Measurements from ENCODE around the gene LIN9.
"Not testable (repeated sequence)": the region's sequence is repeated elsewhere in the genome, so short reads cannot be mapped to it uniquely, and the experiment has no call there.

LIN9 gene

GRCh38 chr1:226274138-226274537 is 34.8 kb downstream of the LIN9 start:
- Histone ChIP-seq H3K36me3 (no peaks in the 10 kb centered on the region), H3K9me3 (no peaks in the 10 kb centered on the region), H3K27ac (no peak overlapping the region), H3K27me3 (no peaks in the 10 kb centered on the region), H3K4me3 (ENCODE audit: low read depth in 1 of 2, low read length in 1 of 2) (no peak overlapping the region), H3K4me1 (ENCODE audit: control insufficient read depth in 1 of 2, insufficient read depth in 1 of 2, low read depth in 1 of 2, low read length in 1 of 2) (peaks cover 0 to 1% of the 10 kb centered on the region in 2 experiments)
- TF ChIP-seq CTCF (IDR thresholded peaks at IDR 0.05) = no peak

GRCh38 chr1:226272233-226272902 is 36.6 kb downstream of the LIN9 start:
- H3K9me3 ChIP-seq, H3K36me3 ChIP-seq, H3K27ac ChIP-seq: not testable (repeated sequence)

GRCh38 chr1:226268421-226269124 is 40.4 kb downstream of the LIN9 start:
- H3K27ac ChIP-seq = no peak overlapping the region
- peaks cover 5% of the 10 kb centered on the region for H3K36me3 ChIP-seq
- H3K4me3 ChIP-seq (ENCODE audit: low read depth in 1 of 2, low read length in 1 of 2) = no peak overlapping the region
- TF ChIP-seq CTCF (IDR thresholded peaks at IDR 0.05) = no peak
- H3K9me3 ChIP-seq = no peaks in the 10 kb centered on the region
- H3K27me3 ChIP-seq = no peaks in the 10 kb centered on the region
- no peaks in the 10 kb centered on the region for H3K4me1 ChIP-seq (ENCODE audit: control insufficient read depth in 1 of 2, insufficient read depth in 1 of 2, low read depth in 1 of 2, low read length in 1 of 2)

More at GRCh38 chr1:226272233-226272902, 36.6 kb downstream of the LIN9 start:
- not testable (repeated sequence) for H3K4me3 ChIP-seq (ENCODE audit: low read depth in 1 of 2, low read length in 1 of 2); H3K4me1 ChIP-seq (ENCODE audit: control insufficient read depth in 1 of 2, insufficient read depth in 1 of 2, low read depth in 1 of 2, low read length in 1 of 2); H3K27me3 ChIP-seq

GRCh38 chr1:226261818-226262217 is 47.1 kb downstream of the LIN9 start:
- H3K27me3 ChIP-seq = no peaks in the 10 kb centered on the region
- H3K36me3 ChIP-seq = peaks cover 5% of the 10 kb centered on the region
- no peak for TF ChIP-seq CTCF (IDR thresholded peaks at IDR 0.05)
- no peak overlapping the region for H3K27ac ChIP-seq
- no peaks in the 10 kb centered on the region for H3K9me3 ChIP-seq
- no peak overlapping the region for H3K4me3 ChIP-seq (ENCODE audit: low read depth in 1 of 2, low read length in 1 of 2)
- no peaks in the 10 kb centered on the region for H3K4me1 ChIP-seq (ENCODE audit: control insufficient read depth in 1 of 2, insufficient read depth in 1 of 2, low read depth in 1 of 2, low read length in 1 of 2)

- Histone ChIP-seq H3K9me3 (no peaks in the 10 kb centered on the region), H3K27me3 (no peaks in the 10 kb centered on the region), H3K27ac (no peak overlapping the region), H3K4me1 (ENCODE audit: control insufficient read depth in 1 of 2, insufficient read depth in 1 of 2, low read depth in 1 of 2, low read length in 1 of 2) (no peaks in the 10 kb centered on the region), H3K4me3 (ENCODE audit: low read depth in 1 of 2, low read length in 1 of 2) (no peak overlapping the region), H3K36me3 (peaks cover 1% of the 10 kb centered on the region)
- no peak for TF ChIP-seq CTCF (IDR thresholded peaks at IDR 0.05)
Measured at GRCh38 chr1:226255380-226255779, 53.6 kb downstream of the LIN9 start.

- H3K4me3 ChIP-seq (ENCODE audit: low read depth in 1 of 2, low read length in 1 of 2) = no peak overlapping the region
- H3K27ac ChIP-seq = no peak overlapping the region
- H3K27me3 ChIP-seq = no peaks in the 10 kb centered on the region
- H3K4me1 ChIP-seq (ENCODE audit: control insufficient read depth in 1 of 2, insufficient read depth in 1 of 2, low read depth in 1 of 2, low read length in 1 of 2) = no peaks in the 10 kb centered on the region
- no peaks in the 10 kb centered on the region for H3K9me3 ChIP-seq
- H3K36me3 ChIP-seq = peaks cover 10% of the 10 kb centered on the region
- no peak for TF ChIP-seq CTCF (IDR thresholded peaks at IDR 0.05)
Measured at GRCh38 chr1:226253933-226254332, 55.0 kb downstream of the LIN9 start.

GRCh38 chr1:226252841-226253240 is 56.1 kb downstream of the LIN9 start:
- H3K36me3 ChIP-seq = peaks cover 12% of the 10 kb centered on the region
- not testable (repeated sequence) for H3K9me3 ChIP-seq

More at GRCh38 chr1:226252841-226253240, 56.1 kb downstream of the LIN9 start:
- H3K4me3 ChIP-seq (ENCODE audit: low read depth in 1 of 2, low read length in 1 of 2); H3K27ac ChIP-seq; H3K4me1 ChIP-seq (ENCODE audit: control insufficient read depth in 1 of 2, insufficient read depth in 1 of 2, low read depth in 1 of 2, low read length in 1 of 2); H3K27me3 ChIP-seq: not testable (repeated sequence)

All from neutrophil (primary cell).